GM06990 (cell line): Measurements from ENCODE around the gene KLHDC3.

ENCODE experiments used
- DNase-seq: peaks from one replicate; pipeline ENCODE4 v3.0.0-alpha.2; 2011; ENCODE audit not compliant: insufficient read length; ENCODE audit errors: extremely low read depth
- H3K27me3 ChIP-seq: replicated peaks from 2 replicates; pipeline ENCODE4 v1.6.0; 2011; ENCODE audit warnings: low read length; ENCODE audit not compliant: control insufficient read depth, insufficient read depth
- H3K36me3 ChIP-seq: 2 replicates; pipeline ENCODE4 v1.5.1; 2011; ENCODE audit warnings: low read length; ENCODE audit not compliant: control insufficient read depth, insufficient read depth
- H3K4me3 ChIP-seq: replicated peaks from 2 replicates; pipeline ENCODE4 v1.5.1; 2011; ENCODE audit warnings: low read depth, mild to moderate bottlenecking, control low read depth, low read length
- CTCF ChIP-seq: IDR thresholded peaks from 2 replicates; pipeline ENCODE4 v1.5.1; 2011; ENCODE audit warnings: low read length, control low read depth, mild to moderate bottlenecking, inconsistent platforms; ENCODE audit not compliant: insufficient read depth, poor library complexity, severe bottlenecking

The KLHDC3 gene

GRCh38 chr6:42984001-42984923 is 29.8 kb upstream of the KLHDC3 start, which contains the start of gene PPP2R5D:
Gene PPP2R5D (plus strand): TSS chr6:42984570. CDS start chr6:42984678, 108 bp downstream.
- TF ChIP-seq CTCF = no peak
- Histone ChIP-seq H3K27me3 (no peaks in the 10 kb centered on the region), H3K4me3 (peak within 1 kb of the TSS; percentile 83), H3K36me3 (no peaks in the 10 kb centered on the region; the same call in none of the 2 replicates)
- DNase-seq = peak; percentile 92

- Histone ChIP-seq H3K27me3 (no peaks in the 10 kb centered on the region), H3K36me3 (peaks cover 2% of the 10 kb centered on the region), H3K4me3 (peak overlapping the region; percentile 83)
- DNase-seq = no peak
- no peak for TF ChIP-seq CTCF
Observed at GRCh38 chr6:42984924-42985475, 29.0 kb upstream of the KLHDC3 start.

GRCh38 chr6:42987533-42988451 is 26.3 kb upstream of the KLHDC3 start:
- H3K4me3 ChIP-seq = no peak overlapping the region
- no peak for TF ChIP-seq CTCF
- peaks cover 5% of the 10 kb centered on the region for H3K36me3 ChIP-seq
- no peaks in the 10 kb centered on the region for H3K27me3 ChIP-seq
- no peak for DNase-seq

DNA sequence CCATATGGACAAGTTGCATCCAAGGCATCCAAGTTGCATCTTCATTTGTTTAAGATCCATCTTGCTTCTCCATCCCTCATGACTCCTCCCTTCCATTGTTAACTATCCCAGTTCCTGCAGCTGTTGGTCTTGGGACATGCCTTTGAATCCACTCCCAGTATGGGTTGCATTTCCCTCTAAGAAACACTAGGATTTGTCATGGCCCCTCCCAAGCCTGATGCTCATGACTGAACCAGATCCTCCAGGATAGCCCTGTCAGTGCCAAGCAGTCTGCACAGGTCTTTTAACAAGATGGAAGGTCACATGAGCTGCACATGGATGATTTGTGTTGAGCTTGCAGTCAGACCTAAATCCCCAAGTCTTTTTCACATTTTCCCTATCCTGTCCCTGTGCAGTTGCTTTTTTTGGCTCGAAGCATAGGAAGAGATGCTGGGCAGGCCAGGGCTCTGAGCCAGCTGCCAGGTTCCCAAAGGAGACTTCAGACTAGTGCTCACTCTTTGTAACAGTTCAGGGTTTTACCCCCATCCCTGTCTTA is 25.5 kb upstream of the KLHDC3 start:
- TF ChIP-seq CTCF = no peak
- H3K36me3 ChIP-seq = peaks cover 5% of the 10 kb centered on the region
- DNase-seq = no peak

GRCh38 chr6:42989923-42990322 is 24.1 kb upstream of the KLHDC3 start:
- H3K36me3 ChIP-seq = peaks cover 5% of the 10 kb centered on the region
- no peaks in the 10 kb centered on the region for H3K27me3 ChIP-seq
- TF ChIP-seq CTCF = no peak

More for the DNA sequence above, 25.5 kb upstream of the KLHDC3 start:
- Histone ChIP-seq H3K27me3 (no peaks in the 10 kb centered on the region), H3K4me3 (no peak overlapping the region)

More at GRCh38 chr6:42989923-42990322, 24.1 kb upstream of the KLHDC3 start:
- DNase-seq = no peak
- H3K4me3 ChIP-seq = no peak overlapping the region
